Measurements from ENCODE around the gene MS4A10.

MS4A10 gene

DNA sequence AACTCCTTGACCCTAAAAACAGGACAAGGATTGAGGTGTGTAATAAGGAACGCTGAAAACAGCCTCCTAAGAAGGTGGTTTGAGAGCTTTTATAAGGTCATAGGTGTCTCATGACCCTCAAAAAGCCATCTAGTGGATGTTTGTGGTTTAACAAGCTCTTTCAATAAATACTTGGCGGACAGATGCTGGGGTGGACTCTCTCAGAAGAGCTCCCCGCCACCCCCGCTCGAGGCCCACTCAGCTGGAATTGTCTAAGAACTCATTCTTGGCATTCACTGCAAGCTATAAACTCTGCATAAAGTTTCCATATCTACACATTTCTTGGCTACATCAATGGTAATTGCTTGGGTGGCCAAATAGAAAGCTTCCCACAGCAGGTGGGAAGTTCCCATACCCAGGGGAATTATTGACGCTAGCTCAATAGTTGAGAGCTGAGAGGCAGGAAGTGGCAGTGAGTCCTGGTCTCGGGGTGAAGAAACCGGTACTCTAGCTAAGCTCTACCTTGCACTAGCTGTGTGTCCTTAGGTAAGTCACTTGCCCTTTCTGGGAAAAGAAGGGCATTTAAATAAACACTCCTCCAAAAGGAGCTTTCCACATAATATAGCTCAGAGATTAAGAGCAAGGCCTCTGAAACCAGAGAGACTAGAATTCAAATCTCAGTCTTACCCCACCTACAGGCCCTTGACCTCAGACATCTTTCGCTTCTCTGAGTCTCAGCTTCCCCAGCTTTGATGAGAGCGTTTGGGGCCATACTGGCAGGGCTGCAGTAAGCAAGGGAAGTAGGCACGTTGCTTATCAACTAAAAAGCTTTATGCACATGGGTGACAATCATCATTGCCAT lies 22.1 kb upstream of the MS4A10 start:
- H3K36me3 ChIP-seq, result no peaks in the 10 kb centered on the region
- no peak overlapping the region for H3K27ac ChIP-seq
- no peak overlapping the region for H3K4me3 ChIP-seq (ENCODE audit: low read depth in 1 of 2, low read length in 1 of 2)
- TF ChIP-seq, protein P1, sequence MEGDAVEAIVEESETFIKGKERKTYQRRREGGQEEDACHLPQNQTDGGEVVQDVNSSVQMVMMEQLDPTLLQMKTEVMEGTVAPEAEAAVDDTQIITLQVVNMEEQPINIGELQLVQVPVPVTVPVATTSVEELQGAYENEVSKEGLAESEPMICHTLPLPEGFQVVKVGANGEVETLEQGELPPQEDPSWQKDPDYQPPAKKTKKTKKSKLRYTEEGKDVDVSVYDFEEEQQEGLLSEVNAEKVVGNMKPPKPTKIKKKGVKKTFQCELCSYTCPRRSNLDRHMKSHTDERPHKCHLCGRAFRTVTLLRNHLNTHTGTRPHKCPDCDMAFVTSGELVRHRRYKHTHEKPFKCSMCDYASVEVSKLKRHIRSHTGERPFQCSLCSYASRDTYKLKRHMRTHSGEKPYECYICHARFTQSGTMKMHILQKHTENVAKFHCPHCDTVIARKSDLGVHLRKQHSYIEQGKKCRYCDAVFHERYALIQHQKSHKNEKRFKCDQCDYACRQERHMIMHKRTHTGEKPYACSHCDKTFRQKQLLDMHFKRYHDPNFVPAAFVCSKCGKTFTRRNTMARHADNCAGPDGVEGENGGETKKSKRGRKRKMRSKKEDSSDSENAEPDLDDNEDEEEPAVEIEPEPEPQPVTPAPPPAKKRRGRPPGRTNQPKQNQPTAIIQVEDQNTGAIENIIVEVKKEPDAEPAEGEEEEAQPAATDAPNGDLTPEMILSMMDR (IDR thresholded peaks at IDR 0.05), result no peak
- peaks cover 0 to 3% of the 10 kb centered on the region in 2 experiments for H3K4me1 ChIP-seq (ENCODE audit: control insufficient read depth in 1 of 2, insufficient read depth in 1 of 2, low read depth in 1 of 2, low read length in 1 of 2)
- H3K9me3 ChIP-seq, result no peaks in the 10 kb centered on the region
- H3K27me3 ChIP-seq, result peaks cover 27% of the 10 kb centered on the region

DNA sequence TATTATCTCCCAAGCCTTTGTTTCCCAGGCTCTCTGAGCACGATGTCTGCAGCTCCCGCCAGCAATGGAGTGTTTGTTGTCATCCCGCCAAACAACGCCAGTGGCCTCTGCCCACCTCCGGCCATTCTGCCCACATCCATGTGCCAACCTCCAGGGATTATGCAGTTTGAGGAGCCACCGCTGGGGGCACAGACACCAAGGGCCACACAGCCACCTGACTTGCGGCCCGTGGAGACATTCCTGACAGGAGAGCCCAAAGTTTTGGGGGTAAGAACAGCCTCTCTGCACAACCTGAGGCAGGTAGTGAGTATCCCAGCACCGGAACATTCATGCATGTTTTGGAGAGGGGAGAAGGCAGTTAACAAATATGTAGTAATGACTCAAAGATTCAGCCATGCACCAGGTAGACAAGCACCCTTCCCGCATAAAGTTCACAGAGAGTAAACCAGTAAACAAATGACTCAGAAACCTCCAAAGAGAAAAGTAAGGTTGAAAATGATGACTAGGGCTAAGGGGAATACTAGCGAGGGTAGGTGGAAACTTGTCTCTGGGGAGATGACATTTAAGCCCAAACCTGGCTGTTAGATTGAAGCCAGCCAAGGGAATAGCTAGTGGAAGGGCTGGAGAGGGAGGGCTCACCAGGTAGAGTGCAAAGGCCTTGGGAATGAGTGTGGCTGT lies 21.3 kb upstream of the MS4A10 start:
- H3K27me3 ChIP-seq, result peaks cover 19% of the 10 kb centered on the region
- H3K4me1 ChIP-seq (ENCODE audit: control insufficient read depth in 1 of 2, insufficient read depth in 1 of 2, low read depth in 1 of 2, low read length in 1 of 2), result peaks cover 0 to 3% of the 10 kb centered on the region in 2 experiments
- TF ChIP-seq, protein P1 (IDR thresholded peaks at IDR 0.05), result no peak
- H3K9me3 ChIP-seq, result no peaks in the 10 kb centered on the region
- no peaks in the 10 kb centered on the region for H3K36me3 ChIP-seq
- H3K27ac ChIP-seq, result no peak overlapping the region
- no peak overlapping the region for H3K4me3 ChIP-seq (ENCODE audit: low read depth in 1 of 2, low read length in 1 of 2)

DNA sequence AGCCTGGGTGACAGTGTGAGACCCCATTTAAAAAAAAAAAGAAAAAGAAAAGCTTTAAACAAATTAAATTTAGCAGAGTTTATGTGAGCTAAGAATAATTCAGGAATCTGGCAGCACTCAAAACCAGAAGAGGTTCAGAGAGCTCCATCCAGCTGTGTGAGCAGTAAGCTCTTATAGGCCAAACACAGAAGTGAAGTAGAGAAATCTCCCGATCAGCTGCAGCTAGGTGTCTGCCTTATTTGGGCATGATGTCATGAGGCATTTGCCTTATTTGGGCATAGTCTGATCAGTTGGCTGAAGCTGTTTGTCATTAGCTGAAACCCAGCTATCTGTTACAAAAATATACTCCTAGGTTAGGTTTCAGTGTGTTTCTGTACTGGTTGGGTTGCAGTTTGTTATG lies 20.3 kb upstream of the MS4A10 start:
- no peak overlapping the region for H3K4me3 ChIP-seq (ENCODE audit: low read depth in 1 of 2, low read length in 1 of 2)
- no peaks in the 10 kb centered on the region for H3K9me3 ChIP-seq
- TF ChIP-seq, protein P1 (IDR thresholded peaks at IDR 0.05), result no peak
- H3K36me3 ChIP-seq, result no peaks in the 10 kb centered on the region
- H3K27ac ChIP-seq, result no peak overlapping the region
- peaks cover 10% of the 10 kb centered on the region for H3K27me3 ChIP-seq
- H3K4me1 ChIP-seq (ENCODE audit: control insufficient read depth in 1 of 2, insufficient read depth in 1 of 2, low read depth in 1 of 2, low read length in 1 of 2), result no peaks in the 10 kb centered on the region

DNA sequence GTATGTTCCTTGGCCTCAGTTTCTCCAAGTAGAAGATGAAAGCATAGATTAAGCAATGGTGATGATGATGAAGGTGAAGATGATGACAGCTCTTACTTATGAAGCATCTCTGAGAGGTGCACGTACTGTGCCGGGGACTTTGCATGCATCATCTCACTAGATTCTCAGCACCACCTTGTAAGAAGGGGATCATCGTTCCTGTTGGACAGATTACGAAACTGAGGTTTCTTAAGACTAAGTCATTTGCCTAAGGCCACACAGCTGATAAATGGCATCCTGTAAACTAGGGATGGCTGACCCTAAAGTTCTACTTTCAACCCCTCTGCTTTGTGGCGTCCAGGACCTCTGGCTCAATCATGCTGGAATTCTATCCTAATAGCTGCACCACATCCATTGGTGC lies 19.8 kb upstream of the MS4A10 start:
- Histone ChIP-seq H3K4me1 (ENCODE audit: control insufficient read depth in 1 of 2, insufficient read depth in 1 of 2, low read depth in 1 of 2, low read length in 1 of 2) (no peaks in the 10 kb centered on the region), H3K27ac (no peak overlapping the region), H3K27me3 (peaks cover 10% of the 10 kb centered on the region), H3K4me3 (ENCODE audit: low read depth in 1 of 2, low read length in 1 of 2) (no peak overlapping the region), H3K36me3 (no peaks in the 10 kb centered on the region), H3K9me3 (no peaks in the 10 kb centered on the region)
- TF ChIP-seq, protein P1 (IDR thresholded peaks at IDR 0.05), result no peak

DNA sequence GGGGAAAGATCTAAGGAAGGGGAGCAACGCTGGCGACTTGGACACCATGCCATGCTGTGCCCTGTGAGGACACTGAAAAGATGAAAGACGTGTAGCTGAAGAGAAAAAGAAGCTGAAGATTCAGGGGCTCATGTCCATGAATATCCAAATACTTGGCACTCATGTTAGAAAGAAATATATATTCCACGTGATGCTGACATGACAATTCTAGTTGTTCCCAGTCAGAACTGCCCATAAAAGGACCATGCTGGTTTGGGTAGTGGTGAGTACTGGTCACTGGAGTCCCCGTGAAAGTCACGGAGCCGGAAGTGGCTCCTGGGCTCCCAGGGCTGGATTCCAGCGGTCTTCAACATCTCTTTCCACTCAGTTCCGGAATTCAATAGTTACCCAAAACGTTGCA lies 18.6 kb upstream of the MS4A10 start:
- TF ChIP-seq, protein P1 (IDR thresholded peaks at IDR 0.05), result no peak
- H3K36me3 ChIP-seq, result no peaks in the 10 kb centered on the region
- H3K9me3 ChIP-seq, result no peaks in the 10 kb centered on the region

More for the DNA sequence above, 18.6 kb upstream of the MS4A10 start:
- Histone ChIP-seq H3K4me1 (ENCODE audit: control insufficient read depth in 1 of 2, insufficient read depth in 1 of 2, low read depth in 1 of 2, low read length in 1 of 2) (no peaks in the 10 kb centered on the region), H3K27me3 (peaks cover 10% of the 10 kb centered on the region), H3K4me3 (ENCODE audit: low read depth in 1 of 2, low read length in 1 of 2) (no peak overlapping the region), H3K27ac (no peak overlapping the region)

All from neutrophil (primary cell).